ENCODE data around the gene CCDC9B.

DNA sequence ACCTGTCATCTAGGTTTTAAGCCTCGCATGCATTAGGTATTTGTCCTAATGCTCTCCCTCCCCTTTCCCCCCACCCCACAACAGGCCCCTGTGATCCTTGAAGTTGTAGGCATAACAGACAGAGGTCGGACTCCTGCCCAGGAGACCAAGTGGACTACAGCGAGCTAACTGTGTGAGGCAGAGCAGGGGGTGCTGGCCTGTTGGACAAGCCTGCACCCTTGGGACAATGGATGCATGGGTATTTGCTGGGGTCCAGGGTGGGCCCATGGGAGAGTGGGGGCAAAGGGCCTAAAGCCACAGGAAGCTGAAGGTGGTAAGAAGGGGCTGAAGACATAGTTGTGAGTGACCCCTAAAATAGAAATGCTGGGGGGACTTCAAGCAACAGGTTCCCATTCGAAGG lies 35.5 kb downstream of the CCDC9B start:
- TF ChIP-seq, protein P1, sequence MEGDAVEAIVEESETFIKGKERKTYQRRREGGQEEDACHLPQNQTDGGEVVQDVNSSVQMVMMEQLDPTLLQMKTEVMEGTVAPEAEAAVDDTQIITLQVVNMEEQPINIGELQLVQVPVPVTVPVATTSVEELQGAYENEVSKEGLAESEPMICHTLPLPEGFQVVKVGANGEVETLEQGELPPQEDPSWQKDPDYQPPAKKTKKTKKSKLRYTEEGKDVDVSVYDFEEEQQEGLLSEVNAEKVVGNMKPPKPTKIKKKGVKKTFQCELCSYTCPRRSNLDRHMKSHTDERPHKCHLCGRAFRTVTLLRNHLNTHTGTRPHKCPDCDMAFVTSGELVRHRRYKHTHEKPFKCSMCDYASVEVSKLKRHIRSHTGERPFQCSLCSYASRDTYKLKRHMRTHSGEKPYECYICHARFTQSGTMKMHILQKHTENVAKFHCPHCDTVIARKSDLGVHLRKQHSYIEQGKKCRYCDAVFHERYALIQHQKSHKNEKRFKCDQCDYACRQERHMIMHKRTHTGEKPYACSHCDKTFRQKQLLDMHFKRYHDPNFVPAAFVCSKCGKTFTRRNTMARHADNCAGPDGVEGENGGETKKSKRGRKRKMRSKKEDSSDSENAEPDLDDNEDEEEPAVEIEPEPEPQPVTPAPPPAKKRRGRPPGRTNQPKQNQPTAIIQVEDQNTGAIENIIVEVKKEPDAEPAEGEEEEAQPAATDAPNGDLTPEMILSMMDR (IDR thresholded peaks at IDR 0.05) = no peak
- TF ChIP-seq ZFX (IDR thresholded peaks at IDR 0.05; ENCODE audit: borderline replicate concordance) = no peak

All from 22Rv1 (cell line).